Measurements from ENCODE around the gene LRRC53.

The LRRC53 gene

DNA sequence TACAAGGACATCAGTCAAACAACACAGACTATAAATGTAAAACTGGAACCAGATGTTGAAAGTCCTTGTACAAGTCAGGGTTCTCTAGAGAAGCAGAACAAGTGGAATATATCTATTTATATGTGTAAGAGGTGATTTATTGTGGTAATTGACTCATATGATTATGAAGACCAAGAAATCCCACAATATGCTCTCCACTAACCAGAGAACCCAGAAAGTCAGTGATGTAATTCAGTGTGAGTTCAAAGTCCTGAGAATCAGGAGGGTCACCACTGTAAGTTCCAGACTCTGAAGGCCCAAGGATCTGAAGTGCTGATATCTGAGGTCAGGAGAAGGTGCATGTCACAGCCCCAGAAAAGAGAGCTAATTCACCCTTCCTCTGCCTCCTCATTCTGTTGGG, 57.0 kb downstream of the LRRC53 start:
- Histone ChIP-seq H3K4me2 (ENCODE audit: low read depth, low read length) (no peak overlapping the region), H3F3A (ENCODE audit: insufficient read depth, low read length) (no peaks in the 10 kb centered on the region), H3K9me3 (replicated peaks; ENCODE audit: insufficient read depth, low read length) (no peaks in the 10 kb centered on the region), H2AFZ (ENCODE audit: low read length) (no peak overlapping the region), H3K4me3 (ENCODE audit: low read length) (no peak overlapping the region), H4K20me1 (ENCODE audit: insufficient read depth, low read length) (no peaks in the 10 kb centered on the region), H3K9ac (ENCODE audit: low read length) (no peak overlapping the region), H3K4me1 (ENCODE audit: low read length) (no peaks in the 10 kb centered on the region), H3K79me2 (ENCODE audit: low read length) (no peaks in the 10 kb centered on the region), H3K27ac (ENCODE audit: low read length) (no peak overlapping the region), H3K9me2 (replicated peaks; ENCODE audit: insufficient read depth, low read length) (no peaks in the 10 kb centered on the region), H3K27me3 (replicated peaks; ENCODE audit: insufficient read depth, low read length) (no peaks in the 10 kb centered on the region), H3K36me3 (replicated peaks; ENCODE audit: insufficient read depth, low read length) (no peaks in the 10 kb centered on the region)
- TF ChIP-seq EZH2 (optimal IDR thresholded peaks at IDR 0.05; ENCODE audit: low read depth, low read length): no peak
- DNase-seq: no peak

DNA sequence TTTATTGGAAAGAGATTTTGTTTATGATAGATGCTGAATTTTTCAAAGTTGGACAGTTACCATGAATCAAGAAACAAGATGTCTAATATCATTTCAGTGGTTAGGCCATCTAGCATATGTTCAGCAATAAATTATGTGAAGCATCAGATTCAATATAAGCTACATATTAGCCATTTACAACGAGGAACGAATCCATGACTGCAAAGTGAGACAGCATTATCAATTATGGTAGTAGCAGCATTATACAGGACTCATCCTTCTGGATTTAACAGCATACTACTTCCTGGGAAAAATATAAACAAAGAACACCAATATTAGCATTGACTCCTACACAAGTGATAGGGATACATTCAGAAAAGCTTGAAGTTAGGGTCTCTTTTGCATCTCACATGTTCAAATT, 59.1 kb downstream of the LRRC53 start:
- H3K27me3 ChIP-seq (replicated peaks; ENCODE audit: insufficient read depth, low read length): no peaks in the 10 kb centered on the region
- H3K79me2 ChIP-seq (ENCODE audit: low read length): no peaks in the 10 kb centered on the region
- no peaks in the 10 kb centered on the region for H3K9me2 ChIP-seq (replicated peaks; ENCODE audit: insufficient read depth, low read length)
- TF ChIP-seq, protein P1, sequence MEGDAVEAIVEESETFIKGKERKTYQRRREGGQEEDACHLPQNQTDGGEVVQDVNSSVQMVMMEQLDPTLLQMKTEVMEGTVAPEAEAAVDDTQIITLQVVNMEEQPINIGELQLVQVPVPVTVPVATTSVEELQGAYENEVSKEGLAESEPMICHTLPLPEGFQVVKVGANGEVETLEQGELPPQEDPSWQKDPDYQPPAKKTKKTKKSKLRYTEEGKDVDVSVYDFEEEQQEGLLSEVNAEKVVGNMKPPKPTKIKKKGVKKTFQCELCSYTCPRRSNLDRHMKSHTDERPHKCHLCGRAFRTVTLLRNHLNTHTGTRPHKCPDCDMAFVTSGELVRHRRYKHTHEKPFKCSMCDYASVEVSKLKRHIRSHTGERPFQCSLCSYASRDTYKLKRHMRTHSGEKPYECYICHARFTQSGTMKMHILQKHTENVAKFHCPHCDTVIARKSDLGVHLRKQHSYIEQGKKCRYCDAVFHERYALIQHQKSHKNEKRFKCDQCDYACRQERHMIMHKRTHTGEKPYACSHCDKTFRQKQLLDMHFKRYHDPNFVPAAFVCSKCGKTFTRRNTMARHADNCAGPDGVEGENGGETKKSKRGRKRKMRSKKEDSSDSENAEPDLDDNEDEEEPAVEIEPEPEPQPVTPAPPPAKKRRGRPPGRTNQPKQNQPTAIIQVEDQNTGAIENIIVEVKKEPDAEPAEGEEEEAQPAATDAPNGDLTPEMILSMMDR (IDR thresholded peaks at IDR 0.05; ENCODE audit: low read length): no peak
- TF ChIP-seq EZH2 (optimal IDR thresholded peaks at IDR 0.05; ENCODE audit: low read depth, low read length) (no peak), EZH2phosphoT487 (IDR thresholded peaks at IDR 0.05; ENCODE audit: low read length) (no peak)
- H3K4me2 ChIP-seq (ENCODE audit: low read depth, low read length): no peak overlapping the region
- H3K9ac ChIP-seq (ENCODE audit: low read length): no peak overlapping the region
- no peak overlapping the region for H3K27ac ChIP-seq (ENCODE audit: low read length)
- H3K4me1 ChIP-seq (ENCODE audit: low read length): no peaks in the 10 kb centered on the region
- DNase-seq: no peak
- no peaks in the 10 kb centered on the region for H3K36me3 ChIP-seq (replicated peaks; ENCODE audit: insufficient read depth, low read length)
- H3K9me3 ChIP-seq (replicated peaks; ENCODE audit: insufficient read depth, low read length): no peaks in the 10 kb centered on the region
- no peak overlapping the region for H2AFZ ChIP-seq (ENCODE audit: low read length)
- H3F3A ChIP-seq (ENCODE audit: insufficient read depth, low read length): no peaks in the 10 kb centered on the region
- no peak overlapping the region for H3K4me3 ChIP-seq (ENCODE audit: low read length)
- no peaks in the 10 kb centered on the region for H4K20me1 ChIP-seq (ENCODE audit: insufficient read depth, low read length)

DNA sequence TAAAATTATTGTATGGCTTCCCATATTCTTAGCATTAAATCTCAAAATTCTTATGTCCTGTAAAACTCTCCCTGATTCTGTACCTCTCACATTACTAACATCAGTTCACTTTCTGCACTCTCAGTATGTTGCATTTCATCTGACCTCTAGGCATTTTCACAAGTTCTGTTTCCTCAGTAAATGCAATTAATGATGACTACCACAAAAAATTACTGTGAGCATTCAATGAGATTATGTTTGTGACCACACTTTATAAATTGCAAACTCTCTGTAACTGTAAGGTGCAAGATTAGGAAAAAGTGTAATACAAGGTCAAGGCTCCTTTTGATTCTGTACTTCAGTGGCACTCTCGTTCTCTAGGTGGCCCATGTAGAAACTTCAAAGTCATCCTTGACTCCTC, 60.4 kb downstream of the LRRC53 start:
- H3K4me2 ChIP-seq (ENCODE audit: low read depth, low read length): no peak overlapping the region
- H3K9me3 ChIP-seq (replicated peaks; ENCODE audit: insufficient read depth, low read length): no peaks in the 10 kb centered on the region
- TF ChIP-seq, protein P1 (IDR thresholded peaks at IDR 0.05; ENCODE audit: low read length): no peak
- TF ChIP-seq EZH2 (optimal IDR thresholded peaks at IDR 0.05; ENCODE audit: low read depth, low read length) (no peak), EZH2phosphoT487 (IDR thresholded peaks at IDR 0.05; ENCODE audit: low read length) (no peak)
- no peak overlapping the region for H3K4me3 ChIP-seq (ENCODE audit: low read length)
- no peak overlapping the region for H3K9ac ChIP-seq (ENCODE audit: low read length)
- H3K79me2 ChIP-seq (ENCODE audit: low read length): no peaks in the 10 kb centered on the region
- H3F3A ChIP-seq (ENCODE audit: insufficient read depth, low read length): no peaks in the 10 kb centered on the region
- H3K4me1 ChIP-seq (ENCODE audit: low read length): no peaks in the 10 kb centered on the region
- no peak for DNase-seq
- H3K36me3 ChIP-seq (replicated peaks; ENCODE audit: insufficient read depth, low read length): no peaks in the 10 kb centered on the region
- no peaks in the 10 kb centered on the region for H4K20me1 ChIP-seq (ENCODE audit: insufficient read depth, low read length)
- no peak overlapping the region for H3K27ac ChIP-seq (ENCODE audit: low read length)
- no peaks in the 10 kb centered on the region for H3K27me3 ChIP-seq (replicated peaks; ENCODE audit: insufficient read depth, low read length)
- H3K9me2 ChIP-seq (replicated peaks; ENCODE audit: insufficient read depth, low read length): no peaks in the 10 kb centered on the region
- no peak overlapping the region for H2AFZ ChIP-seq (ENCODE audit: low read length)

DNA sequence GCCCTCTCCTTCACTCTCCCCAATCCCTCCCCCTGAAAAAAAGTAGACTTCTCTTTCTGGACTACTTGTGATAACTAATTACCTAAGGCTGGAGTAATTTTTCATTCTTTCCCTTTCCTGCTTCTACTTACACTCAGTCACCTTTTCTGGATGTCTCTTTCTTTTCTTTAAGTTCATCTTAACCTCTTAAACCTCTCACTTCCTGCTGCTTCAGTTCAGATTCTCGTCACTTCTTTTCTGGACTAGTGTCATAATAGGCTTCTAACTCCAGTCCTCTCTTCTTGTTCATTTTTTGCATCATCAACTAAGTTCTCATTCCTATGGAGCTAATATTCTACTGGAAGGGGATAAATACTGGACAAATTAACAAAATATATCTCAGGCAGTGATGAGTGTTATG, 75.4 kb downstream of the LRRC53 start:
- no peak overlapping the region for H3K27ac ChIP-seq (ENCODE audit: low read length)
- H3K9me3 ChIP-seq (replicated peaks; ENCODE audit: insufficient read depth, low read length): no peaks in the 10 kb centered on the region
- H3K36me3 ChIP-seq (replicated peaks; ENCODE audit: insufficient read depth, low read length): no peaks in the 10 kb centered on the region
- no peaks in the 10 kb centered on the region for H3K9me2 ChIP-seq (replicated peaks; ENCODE audit: insufficient read depth, low read length)
- no peak for TF ChIP-seq EZH2 (optimal IDR thresholded peaks at IDR 0.05; ENCODE audit: low read depth, low read length)
- TF ChIP-seq EZH2phosphoT487 (IDR thresholded peaks at IDR 0.05; ENCODE audit: low read length): no peak
- TF ChIP-seq, protein P1 (IDR thresholded peaks at IDR 0.05; ENCODE audit: low read length): no peak
- H3F3A ChIP-seq (ENCODE audit: insufficient read depth, low read length): no peaks in the 10 kb centered on the region
- no peak overlapping the region for H3K4me3 ChIP-seq (ENCODE audit: low read length)
- H3K4me2 ChIP-seq (ENCODE audit: low read depth, low read length): no peak overlapping the region
- no peak overlapping the region for H3K9ac ChIP-seq (ENCODE audit: low read length)
- H4K20me1 ChIP-seq (ENCODE audit: insufficient read depth, low read length): no peaks in the 10 kb centered on the region
- no peaks in the 10 kb centered on the region for H3K79me2 ChIP-seq (ENCODE audit: low read length)
- no peaks in the 10 kb centered on the region for H3K4me1 ChIP-seq (ENCODE audit: low read length)
- DNase-seq: no peak
- no peak overlapping the region for H2AFZ ChIP-seq (ENCODE audit: low read length)
- H3K27me3 ChIP-seq (replicated peaks; ENCODE audit: insufficient read depth, low read length): no peaks in the 10 kb centered on the region

All from MM.1S (cell line).